ENCODE data around the gene GGTA1.
"Not testable (repeated sequence)": the region's sequence is repeated elsewhere in the genome, so short reads cannot be mapped to it uniquely, and the experiment has no call there.

Gene GGTA1

DNA sequence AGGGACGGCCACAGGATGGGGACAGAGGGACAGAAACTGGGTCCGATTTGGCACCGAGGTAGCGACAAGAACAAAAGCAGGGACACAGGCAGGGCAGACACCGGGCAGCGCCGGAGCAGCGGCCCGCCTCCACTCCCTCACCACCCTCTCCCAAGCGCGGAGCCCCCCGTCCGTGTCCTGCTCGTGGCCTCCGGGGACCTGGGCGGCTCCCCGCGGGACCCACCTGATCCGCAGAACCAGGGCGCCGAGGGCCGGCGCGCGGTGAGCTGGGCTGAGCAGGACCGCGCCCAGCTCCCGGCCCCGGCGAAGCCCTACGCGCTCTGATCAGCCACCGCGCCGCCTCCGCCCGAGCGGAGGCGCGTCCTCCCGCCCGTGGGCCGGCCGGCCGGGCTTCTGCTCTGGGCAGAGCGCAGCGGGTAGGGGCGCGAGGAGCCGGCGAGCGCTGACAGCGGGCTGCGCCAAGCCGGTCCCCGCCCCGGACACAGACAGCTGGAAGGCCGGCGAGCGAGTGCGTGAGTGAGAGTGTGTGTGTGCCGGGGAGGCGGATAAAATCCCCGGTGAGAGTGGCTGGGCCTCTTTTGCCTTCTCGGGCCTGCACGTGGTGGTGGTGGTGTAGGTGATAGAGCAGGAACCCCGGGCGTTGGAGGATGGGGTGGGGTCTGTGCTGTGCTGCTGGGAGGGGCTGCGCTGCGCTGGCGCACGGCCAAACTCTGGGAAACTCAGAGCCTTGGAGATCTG is at the start of gene GGTA1:
Gene GGTA1 (minus strand): TSS at position 418 of the 738 bp plus-strand sequence. CDS start 31,922 bp downstream, outside the sequence.
- DNase-seq = peak; percentile 37

DNA sequence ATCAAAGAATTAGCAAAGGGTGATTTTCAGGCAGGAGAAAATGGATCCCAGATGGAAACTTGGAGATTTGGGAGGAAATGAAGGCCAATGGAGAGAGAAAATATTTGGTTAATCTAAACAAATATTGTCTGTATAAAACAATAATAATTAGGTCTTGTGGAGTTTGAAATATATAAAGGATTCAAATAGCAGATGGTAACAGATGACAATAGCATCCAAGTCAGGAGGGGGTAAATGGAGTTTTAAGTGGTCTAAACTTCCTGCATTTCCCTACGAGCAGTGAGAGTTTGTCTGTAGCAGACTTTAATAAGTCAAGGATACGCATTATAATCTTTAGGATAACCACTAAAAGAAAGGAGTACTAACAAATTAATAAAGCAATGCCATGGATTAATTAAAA is 49.0 kb upstream of the GGTA1 start:
- DNase-seq = no peak

GRCh38 chr9:121545875-121546423 is 46.3 kb upstream of the GGTA1 start:
- peak; percentile 94 for DNase-seq

GRCh38 chr9:121545150-121545874 is 45.7 kb upstream of the GGTA1 start:
- no peak for DNase-seq

- DNase-seq = no peak
These were observed 42.4 kb upstream of the GGTA1 start for GRCh38 chr9:121542025-121542424.

DNA sequence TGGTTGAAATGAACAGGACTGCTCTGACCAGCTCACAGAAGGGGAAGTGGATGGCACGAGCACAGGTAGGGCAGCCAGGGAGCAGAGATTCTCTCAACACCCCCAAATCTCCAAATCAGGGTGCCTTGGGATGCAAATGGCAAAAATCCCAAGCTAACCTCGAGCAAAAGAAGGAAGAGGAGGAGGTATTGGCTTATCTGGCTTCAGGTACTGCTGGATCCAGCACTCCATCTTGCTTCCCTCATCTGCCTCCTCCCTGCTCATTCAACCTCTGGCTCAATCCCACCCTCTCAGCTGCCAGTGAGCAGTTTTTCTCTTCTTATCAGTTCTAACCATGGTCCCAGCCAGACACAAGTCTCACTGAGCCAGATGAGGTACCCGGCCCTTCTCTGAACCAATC is 41.6 kb upstream of the GGTA1 start:
- no peak for DNase-seq

- DNase-seq = no peak
These were observed 38.6 kb upstream of the GGTA1 start for GRCh38 chr9:121538221-121538620.

GRCh38 chr9:121537283-121537682 is 37.6 kb upstream of the GGTA1 start:
- no peak for DNase-seq

DNA sequence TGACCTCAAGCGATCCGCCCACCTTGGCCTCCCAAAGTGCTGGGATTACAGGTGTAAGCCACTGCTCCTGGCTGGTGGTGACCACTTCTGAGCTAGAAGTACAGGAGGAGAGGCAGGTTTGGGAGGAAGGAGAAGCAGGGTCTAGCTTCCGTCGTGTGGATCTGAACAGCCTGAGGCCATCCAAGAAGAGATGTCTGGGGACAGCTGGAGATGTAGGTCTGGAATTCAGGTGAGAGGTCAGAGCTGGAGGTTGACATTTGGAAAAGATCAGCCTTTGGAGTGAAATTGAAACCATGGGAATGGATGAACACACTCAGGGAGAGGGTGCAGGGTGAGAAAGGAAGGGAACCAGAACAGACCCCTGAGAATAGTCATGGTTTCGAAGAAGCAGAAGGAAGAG is 33.2 kb upstream of the GGTA1 start:
- no peak for DNase-seq

- peak; percentile 52 for DNase-seq
These were observed 29.8 kb upstream of the GGTA1 start for GRCh38 chr9:121529237-121529987.

DNA sequence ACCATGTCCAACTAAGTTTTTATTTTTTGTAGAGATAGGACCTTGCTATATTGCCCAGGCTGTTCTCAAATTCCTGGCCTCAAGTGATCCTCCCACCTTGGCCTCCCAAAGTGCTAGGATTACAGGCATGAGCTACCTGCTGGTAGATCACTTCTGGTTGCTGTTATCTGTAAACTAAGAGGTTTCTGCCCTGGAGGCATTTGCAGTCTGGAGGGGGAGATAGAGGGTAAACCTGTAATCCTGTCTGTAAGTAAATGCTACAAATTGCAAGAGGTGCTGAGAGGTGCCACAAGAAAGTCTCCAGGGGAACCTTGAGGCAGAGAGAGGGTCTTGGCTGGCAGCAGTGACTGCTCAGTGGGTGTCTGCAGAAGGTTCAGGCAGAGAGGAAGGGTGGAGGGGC is 29.0 kb upstream of the GGTA1 start:
- no peak for DNase-seq

DNA sequence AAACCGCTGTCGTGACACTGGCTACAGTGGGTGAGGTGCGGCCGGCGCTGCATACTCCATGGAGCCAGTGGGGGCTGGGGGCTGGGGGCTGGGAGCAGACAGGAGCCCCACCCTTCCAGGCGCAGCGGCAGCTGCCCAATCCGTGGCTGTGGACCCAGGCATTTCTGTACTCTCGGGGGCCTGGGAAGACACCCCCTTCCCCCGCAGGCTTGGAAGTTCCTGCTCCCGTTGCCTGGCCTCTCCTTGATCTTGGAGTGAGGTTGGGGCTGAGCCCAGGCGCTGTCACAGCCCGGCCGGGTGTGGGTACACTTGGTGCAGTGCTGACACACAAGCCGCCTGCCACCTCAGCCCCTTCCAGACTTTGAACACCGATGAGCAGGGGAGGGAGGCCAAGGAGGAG is 27.7 kb upstream of the GGTA1 start:
- DNase-seq = no peak

GRCh38 chr9:121519688-121520087 is 20.0 kb upstream of the GGTA1 start:
- not testable (repeated sequence) for DNase-seq

GRCh38 chr9:121518634-121519033 is 19.0 kb upstream of the GGTA1 start:
- DNase-seq = no peak

DNA sequence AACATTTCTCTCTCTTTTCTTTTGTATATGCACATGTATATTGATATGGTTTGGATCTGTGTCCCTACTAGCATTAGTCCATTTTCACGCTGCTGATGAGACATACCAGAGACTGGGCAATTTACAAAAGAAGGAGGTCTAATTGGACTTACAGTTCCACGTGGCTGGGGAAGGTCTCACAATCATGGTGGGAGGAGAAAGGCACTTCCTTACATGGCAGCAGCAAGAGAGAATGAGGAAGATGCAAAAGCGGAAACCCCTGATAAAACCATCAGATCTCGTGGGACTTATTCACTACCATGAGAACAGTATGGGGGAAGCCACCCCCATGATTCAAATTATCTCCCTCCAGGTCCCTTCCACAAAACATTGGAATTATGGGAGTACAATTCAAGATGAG is 13.5 kb upstream of the GGTA1 start:
- DNase-seq = not testable (repeated sequence)

DNA sequence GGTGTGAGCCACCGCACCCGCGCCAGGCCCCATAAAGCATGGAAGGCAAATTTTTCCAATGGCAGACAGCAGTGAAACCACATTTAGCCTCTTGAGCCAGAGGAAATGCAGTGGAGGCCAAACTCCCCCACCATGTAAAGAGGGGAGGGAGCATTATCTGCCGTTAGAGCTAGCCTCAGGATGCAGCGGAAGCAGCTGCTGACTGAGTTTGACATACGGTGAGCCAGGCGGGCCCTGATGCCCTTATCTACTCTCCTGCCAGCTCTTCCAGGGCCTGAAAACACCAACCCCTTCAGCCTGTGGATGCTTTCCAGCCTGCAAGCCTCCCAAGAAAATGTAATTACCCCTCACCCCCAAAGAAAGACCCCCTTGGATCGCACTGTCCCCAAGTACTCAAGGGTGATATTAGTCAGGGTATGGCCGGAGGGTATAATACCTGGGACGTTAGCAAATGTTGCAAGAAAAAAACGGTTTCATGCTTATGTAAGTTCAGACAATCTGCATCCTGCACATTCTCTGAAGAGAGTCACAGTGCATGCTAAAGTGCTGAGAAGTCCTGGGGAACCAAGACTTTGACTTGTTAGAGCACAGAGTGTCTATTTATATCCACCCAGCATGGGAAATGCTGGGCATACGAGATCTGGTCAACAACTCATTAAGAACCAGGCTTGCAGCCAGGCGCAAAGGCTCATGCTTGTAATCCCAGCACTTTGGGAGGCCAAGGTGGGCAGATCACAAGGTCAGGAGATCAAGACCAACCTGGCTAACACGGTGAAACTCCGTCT is 11.3 kb upstream of the GGTA1 start:
- DNase-seq = no peak

- DNase-seq = no peak
These were observed 9.5 kb upstream of the GGTA1 start for GRCh38 chr9:121509180-121509579.

GRCh38 chr9:121508415-121508814 is 8.8 kb upstream of the GGTA1 start:
- DNase-seq = no peak

DNA sequence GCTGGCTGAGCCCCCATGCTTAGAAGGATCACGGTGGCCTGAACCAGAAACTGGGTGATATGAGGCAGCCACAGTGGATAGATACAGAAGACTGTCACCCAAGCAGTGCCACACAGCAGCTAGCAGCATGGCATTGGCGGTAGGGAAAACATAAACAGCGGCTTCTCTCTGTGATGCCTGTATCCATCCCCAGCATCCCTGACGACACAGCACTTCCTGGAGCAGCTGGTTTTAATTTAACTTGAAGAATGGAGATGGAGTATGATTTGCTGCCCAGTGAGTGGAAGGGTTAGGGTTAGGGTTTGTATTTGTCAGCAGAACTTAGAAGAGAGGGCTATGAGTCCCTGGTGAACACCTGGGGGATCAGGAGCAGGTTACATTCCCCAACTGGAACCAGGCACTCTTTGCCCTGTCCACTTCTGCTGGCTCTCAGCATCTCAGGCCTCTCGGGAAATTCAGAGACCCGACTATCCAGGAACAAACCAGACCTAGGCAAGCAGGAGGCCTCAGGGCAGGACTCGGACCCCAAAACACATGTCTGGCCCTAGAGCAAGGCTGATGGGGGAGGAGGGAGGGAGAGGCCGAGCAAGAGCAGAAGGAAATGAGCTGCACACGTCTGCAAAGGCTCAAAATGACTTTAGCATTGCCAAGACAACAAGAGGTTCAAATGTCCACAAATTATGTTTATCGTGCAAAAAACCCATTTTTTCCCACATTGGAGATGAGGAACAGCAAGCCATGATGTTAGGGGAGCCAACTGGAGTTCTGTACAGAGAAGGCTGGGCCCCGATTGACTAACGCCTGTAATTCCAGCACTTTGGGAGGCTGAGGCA is 6.5 kb upstream of the GGTA1 start:
- DNase-seq = no peak

DNA sequence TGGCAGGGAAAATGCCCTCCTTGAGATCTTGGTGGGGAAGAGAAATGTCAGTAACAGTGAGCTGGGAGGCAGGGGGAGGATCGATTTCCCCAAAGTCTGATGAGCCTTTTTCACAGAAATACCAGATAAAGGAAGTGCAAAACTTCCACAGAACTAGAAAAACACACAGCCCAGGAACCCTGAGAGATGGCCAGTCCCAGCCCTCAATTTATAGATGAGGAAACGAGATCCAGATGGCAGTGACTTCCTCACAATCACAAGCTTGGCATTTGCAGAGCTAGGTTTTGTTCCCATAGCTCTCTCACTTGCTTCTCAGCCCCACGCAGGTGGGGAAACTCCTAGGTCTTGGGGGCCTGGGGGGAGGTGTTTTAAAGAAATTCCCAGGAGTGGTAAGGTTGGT is 3.8 kb upstream of the GGTA1 start:
- DNase-seq = no peak

DNA sequence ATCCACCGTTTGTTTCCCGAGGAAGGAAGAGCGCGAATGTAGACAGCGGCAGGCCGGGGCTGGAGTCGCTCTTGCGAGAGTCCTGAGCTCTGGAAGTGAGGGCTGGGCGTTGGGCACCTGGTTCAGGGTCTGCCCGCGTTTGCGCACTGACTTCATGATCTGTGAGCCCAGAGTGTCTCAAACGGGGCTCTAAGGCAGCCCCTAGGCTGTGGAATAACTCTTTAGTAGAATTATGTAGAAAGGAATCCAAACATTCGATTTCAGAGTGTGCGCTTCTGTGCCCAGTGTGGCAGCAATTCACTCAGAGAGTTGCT is 478 bp upstream of the GGTA1 start:
- DNase-seq = no peak

- no peak for DNase-seq
These were observed 542 bp downstream of the GGTA1 start for GRCh38 chr9:121499177-121499426.
